HepG2 (cell line): ENCODE measurements around the gene SLC7A10. TPM values are rescaled to one million over a fixed set of nuclear protein-coding genes. Genes with fewer than 3 reads are reported as not detected.

Source experiments
- CCAR2 ChIP-seq: fragments of 200-400 bp; formaldehyde crosslinking; optimal IDR thresholded peaks from 2 replicates; pipeline ENCODE3; 2018; ENCODE audit warnings: low read depth, mild to moderate bottlenecking, low read length, moderate library complexity
- CEBPB ChIP-seq: IDR thresholded peaks from 2 replicates; pipeline ENCODE4 v1.6.1; 2011; ENCODE audit warnings: low read depth, low read length, improper control_type of control experiment, borderline replicate concordance
- DNMT3B ChIP-seq: conservative IDR thresholded peaks from 2 replicates; pipeline ENCODE4 v1.6.1; 2016; ENCODE audit warnings: missing biosample characterization, control low read depth
- ELF4 ChIP-seq: sonication (generic); formaldehyde crosslinking; IDR thresholded peaks from 2 replicates; pipeline ENCODE4 v1.5.0; 2020; ENCODE audit warnings: missing genetic modification reagents, mild to moderate bottlenecking, moderate library complexity, borderline replicate concordance
- HDAC6 ChIP-seq: fragments of 200-600 bp; sonication (generic); IDR thresholded peaks from 2 replicates; pipeline ENCODE4 v1.7.0; 2017; ENCODE audit warnings: mild to moderate bottlenecking, antibody characterized with exemption, low read length, low read depth
- HNRNPK ChIP-seq: fragments of 200-400 bp; formaldehyde crosslinking; IDR thresholded peaks from 2 replicates; pipeline ENCODE4 v1.6.1; 2018; ENCODE audit warnings: low read length, low read depth, moderate library complexity, mild to moderate bottlenecking; ENCODE audit not compliant: poor library complexity, severe bottlenecking
- IKZF1 ChIP-seq: fragments of 450-650 bp; IDR thresholded peaks from 2 replicates; pipeline ENCODE4 v1.7.1; 2016
- KDM5B ChIP-seq: sonication (generic); formaldehyde crosslinking; IDR thresholded peaks from 2 replicates; pipeline ENCODE4 v1.4.0; 2020; ENCODE audit warnings: missing genetic modification reagents, mild to moderate bottlenecking, borderline replicate concordance
- LCORL ChIP-seq, 2 experiments: fragments of 450-650 bp in 1 of 2; sonication (generic) in 1 of 2; formaldehyde crosslinking in 1 of 2; IDR thresholded peaks; 2 replicates each; pipeline versions ENCODE4 v1.5.0 to v1.6.1; 2017 to 2020; ENCODE audit warnings: antibody characterized with exemption in 1 of 2, missing genetic modification reagents in 1 of 2
- NRL ChIP-seq: sonication (generic); formaldehyde crosslinking; IDR thresholded peaks from 2 replicates; pipeline ENCODE4 v1.5.0; 2020; ENCODE audit warnings: missing genetic modification reagents, mild to moderate bottlenecking, moderate library complexity, borderline replicate concordance
- PHF5A ChIP-seq: IDR thresholded peaks from one replicate; pipeline ENCODE4 v1.6.1; 2018; ENCODE audit warnings: low read depth, missing genetic modification reagents; ENCODE audit not compliant: unreplicated experiment
- RAD21 ChIP-seq: fragments of 450-650 bp; formaldehyde crosslinking; IDR thresholded peaks from 2 replicates; pipeline ENCODE4 v1.5.0; 2020; ENCODE audit warnings: mild to moderate bottlenecking
- SIX1 ChIP-seq: sonication (generic); formaldehyde crosslinking; IDR thresholded peaks from 2 replicates; pipeline ENCODE4 v1.4.0; 2020; ENCODE audit warnings: missing genetic modification reagents, borderline replicate concordance
- TARDBP ChIP-seq: sonication (generic); formaldehyde crosslinking; IDR thresholded peaks from 2 replicates; pipeline ENCODE4 v1.8.0; 2022; ENCODE audit warnings: mild to moderate bottlenecking, missing genetic modification reagents
- TRIM24 ChIP-seq: sonication (generic); formaldehyde crosslinking; IDR thresholded peaks from 2 replicates; pipeline ENCODE4 v1.8.0; 2022; ENCODE audit warnings: mild to moderate bottlenecking, missing genetic modification reagents
- ZBTB49 ChIP-seq: sonication (generic); formaldehyde crosslinking; IDR thresholded peaks from 2 replicates; pipeline ENCODE4 v1.4.0; 2020; ENCODE audit warnings: missing genetic modification reagents, borderline replicate concordance
- ZNF296 ChIP-seq: sonication (generic); formaldehyde crosslinking; conservative IDR thresholded peaks from 2 replicates; pipeline ENCODE4 v1.5.0; 2020; ENCODE audit warnings: mild to moderate bottlenecking, missing genetic modification reagents
- ZNF512B ChIP-seq: sonication (generic); formaldehyde crosslinking; IDR thresholded peaks from 2 replicates; pipeline ENCODE4 v1.5.1; 2020; ENCODE audit warnings: missing genetic modification reagents, mild to moderate bottlenecking, borderline replicate concordance
- ZNF513 ChIP-seq: sonication (generic); formaldehyde crosslinking; conservative IDR thresholded peaks from 2 replicates; pipeline ENCODE4 v1.5.0; 2020; ENCODE audit warnings: missing genetic modification reagents
- ZNF556 ChIP-seq: sonication (generic); formaldehyde crosslinking; IDR thresholded peaks from 2 replicates; pipeline ENCODE4 v1.4.0; 2020; ENCODE audit warnings: mild to moderate bottlenecking, missing genetic modification reagents, borderline replicate concordance
- ZNF598 ChIP-seq: sonication (generic); formaldehyde crosslinking; IDR thresholded peaks from 2 replicates; pipeline ENCODE4 v1.5.1; 2020; ENCODE audit warnings: mild to moderate bottlenecking, missing genetic modification reagents, borderline replicate concordance
- ZNF674 ChIP-seq: sonication (generic); formaldehyde crosslinking; IDR thresholded peaks from 2 replicates; pipeline ENCODE4 v1.5.0; 2020; ENCODE audit warnings: low read depth, mild to moderate bottlenecking, missing genetic modification reagents
- ZNF724P ChIP-seq: sonication (generic); formaldehyde crosslinking; IDR thresholded peaks from 2 replicates; pipeline ENCODE4 v1.8.0; 2022; ENCODE audit warnings: missing genetic modification reagents, borderline replicate concordance
- ZNF777 ChIP-seq: sonication (generic); formaldehyde crosslinking; IDR thresholded peaks from 2 replicates; pipeline ENCODE4 v1.4.0; 2020; ENCODE audit warnings: missing genetic modification reagents
- ZNF782 ChIP-seq: sonication (generic); formaldehyde crosslinking; IDR thresholded peaks from 2 replicates; pipeline ENCODE4 v1.4.0; 2020; ENCODE audit warnings: missing genetic modification reagents, mild to moderate bottlenecking, borderline replicate concordance
- polyA plus RNA-seq, 8 experiments: library from polyadenylated mRNA; depleted of rRNA in 3 of 8; stranded (reverse) in 7 of 8; unstranded in 1 of 8; fragments of >200 nt; fragmentation: Illumina TruSeq in 4 of 8; extraction: Trizol in 4 of 8; gene quantifications; 2 replicates each; pipeline versions ENCODE4 v1.2.1 to v1.2.3, GENCODE V29; 2011 to 2016; ENCODE audit warnings: low read depth in 4 of 8, missing spikeins in 1 of 8, mixed read lengths in 1 of 8; ENCODE audit not compliant: insufficient read depth in 1 of 8
- total RNA-seq, 5 experiments: library from RNA; depleted of rRNA; stranded (reverse); fragments of >200 nt; fragmentation: Illumina TruSeq; extraction: Trizol; gene quantifications; 2 replicates each; pipeline ENCODE4 v1.2.3, GENCODE V29; 2016; ENCODE audit warnings: low read depth in 1 of 5

SLC7A10 gene
- total and polyA plus RNA-seq, 2 of the 13 experiments (the other 11 are each of a cell fraction or from before 2014, with no cell fraction given) = 1.1 to 2.2 TPM

GRCh38 chr19:33248553-33248953 lies 22.9 kb upstream of the SLC7A10 start (continued):
- TF ChIP-seq ZNF777 (CRISPR knock-in tag) = no peak
- no peak for TF ChIP-seq HNRNPK
- no peak for TF ChIP-seq KDM5B
- TF ChIP-seq PHF5A (CRISPR knock-in tag) = no peak
- no peak; the same call in 1 of the 2 replicates for TF ChIP-seq ZNF556 (CRISPR knock-in tag)
- no peak for TF ChIP-seq HDAC6
- no peak for TF ChIP-seq CEBPB
- no peak; the same call in 1 of the 2 replicates for TF ChIP-seq ZNF296 (CRISPR knock-in tag)
- no peak for TF ChIP-seq DNMT3B (CRISPR knock-in tag)
- no peak for TF ChIP-seq ZNF598
- TF ChIP-seq SIX1 (CRISPR knock-in tag) = no peak
- TF ChIP-seq IKZF1 = no peak
- TF ChIP-seq ZNF674 (CRISPR knock-in tag) = no peak
- TF ChIP-seq ZNF512B (CRISPR knock-in tag) = no peak
- TF ChIP-seq ZNF513 (CRISPR knock-in tag) = no peak
- peak; percentile 14; the same call in 1 of the 2 replicates for TF ChIP-seq TARDBP (CRISPR knock-in tag)
- TF ChIP-seq LCORL (IDR thresholded peaks at IDR 0.05) = no peak
- peak; percentile 27; the same call in 1 of the 2 replicates for TF ChIP-seq LCORL (CRISPR knock-in tag; IDR thresholded peaks at IDR 0.05)
- TF ChIP-seq TRIM24 (CRISPR knock-in tag) = no peak
- TF ChIP-seq NRL (CRISPR knock-in tag) = no peak
- TF ChIP-seq ELF4 (CRISPR knock-in tag) = no peak
- peak; percentile 13; the same call in 1 of the 2 replicates for TF ChIP-seq RAD21 (CRISPR knock-in tag)
- no peak for TF ChIP-seq CCAR2
- TF ChIP-seq ZBTB49 = no peak
- peak; percentile 44; the same call in 1 of the 2 replicates for TF ChIP-seq ZNF782
- TF ChIP-seq ZNF724P (CRISPR knock-in tag) = no peak
